ENCODE data around the gene FAM89A. TPM values are rescaled to one million over a fixed set of nuclear protein-coding genes. Genes with fewer than 3 reads are reported as not detected.

FAM89A gene
- total RNA-seq, 1 donor from 2014 or later: 9.6 TPM

- no peak overlapping the region for H3K9ac ChIP-seq (ENCODE audit: low read length)
- FAIRE-seq: no peak
- Mint-ChIP-seq H3K27ac (ENCODE audit: unreplicated experiment) (no peak overlapping the region), H3K36me3 (ENCODE audit: low read depth, unreplicated experiment) (no peaks in the 10 kb centered on the region), H3K4me3 (ENCODE audit: unreplicated experiment) (no peak overlapping the region), H3K27me3 (ENCODE audit: low read depth, unreplicated experiment) (no peaks in the 10 kb centered on the region), H3K9me3 (ENCODE audit: unreplicated experiment) (peaks cover 8% of the 10 kb centered on the region), H3K4me1 (ENCODE audit: low read depth, unreplicated experiment) (peaks cover 39% of the 10 kb centered on the region)
- H3K79me2 ChIP-seq (ENCODE audit: insufficient read depth, low read length): no peaks in the 10 kb centered on the region
- no peak for TF ChIP-seq CTCF (IDR thresholded peaks at IDR 0.05; ENCODE audit: insufficient read depth, low read depth, low read length)
- no peak for TF ChIP-seq EZH2 (IDR thresholded peaks at IDR 0.05; ENCODE audit: insufficient read depth, low read length)
- H3K4me1 ChIP-seq (ENCODE audit: insufficient read depth, low read length): peaks cover 25% of the 10 kb centered on the region
- no peak overlapping the region for H3K27ac ChIP-seq (ENCODE audit: low read depth, low read length)
- no peaks in the 10 kb centered on the region for H3K36me3 ChIP-seq (ENCODE audit: insufficient read depth, low read length)
- peaks cover 8% of the 10 kb centered on the region for H3K27me3 ChIP-seq (ENCODE audit: insufficient read depth, low read length)
- no peak overlapping the region for H3K4me2 ChIP-seq (ENCODE audit: low read length)
- peaks cover 9% of the 10 kb centered on the region for H3K9me3 ChIP-seq (ENCODE audit: insufficient read depth, low read depth, low read length)
- no peaks in the 10 kb centered on the region for H4K20me1 ChIP-seq (ENCODE audit: insufficient read depth, low read length)
- no peak for DNase-seq (ENCODE audit: low read depth)
- H2AFZ ChIP-seq (ENCODE audit: low read depth, low read length): no peak overlapping the region
- H3K4me3 ChIP-seq (ENCODE audit: insufficient read depth, low read depth, low read length): no peak overlapping the region
These were observed 18.5 kb upstream of the FAM89A start for GRCh38 chr1:231058416-231059109.

- Histone ChIP-seq H3K9ac (ENCODE audit: low read length) (no peak overlapping the region), H3K79me2 (ENCODE audit: insufficient read depth, low read length) (no peaks in the 10 kb centered on the region), H4K20me1 (ENCODE audit: insufficient read depth, low read length) (no peaks in the 10 kb centered on the region), H3K27ac (ENCODE audit: low read depth, low read length) (no peak overlapping the region), H2AFZ (ENCODE audit: low read depth, low read length) (no peak overlapping the region), H3K4me2 (ENCODE audit: low read length) (no peak overlapping the region), H3K4me3 (ENCODE audit: insufficient read depth, low read depth, low read length) (no peak overlapping the region), H3K9me3 (ENCODE audit: insufficient read depth, low read depth, low read length) (peaks cover 9% of the 10 kb centered on the region), H3K36me3 (ENCODE audit: insufficient read depth, low read length) (no peaks in the 10 kb centered on the region), H3K4me1 (ENCODE audit: insufficient read depth, low read length) (peaks cover 21% of the 10 kb centered on the region), H3K27me3 (ENCODE audit: insufficient read depth, low read length) (peaks cover 8% of the 10 kb centered on the region)
- Mint-ChIP-seq H3K9me3 (ENCODE audit: unreplicated experiment) (peaks cover 8% of the 10 kb centered on the region), H3K36me3 (ENCODE audit: low read depth, unreplicated experiment) (no peaks in the 10 kb centered on the region), H3K4me3 (ENCODE audit: unreplicated experiment) (no peak overlapping the region), H3K4me1 (ENCODE audit: low read depth, unreplicated experiment) (peaks cover 29% of the 10 kb centered on the region), H3K27me3 (ENCODE audit: low read depth, unreplicated experiment) (no peaks in the 10 kb centered on the region), H3K27ac (ENCODE audit: unreplicated experiment) (no peak overlapping the region)
- FAIRE-seq: no peak
- no peak for DNase-seq (ENCODE audit: low read depth)
- TF ChIP-seq EZH2 (IDR thresholded peaks at IDR 0.05; ENCODE audit: insufficient read depth, low read length) (no peak), CTCF (IDR thresholded peaks at IDR 0.05; ENCODE audit: insufficient read depth, low read depth, low read length) (no peak)
These were observed 17.4 kb upstream of the FAM89A start for GRCh38 chr1:231057410-231057809.

GRCh38 chr1:231055271-231055670, 15.2 kb upstream of the FAM89A start:
- TF ChIP-seq EZH2 (IDR thresholded peaks at IDR 0.05; ENCODE audit: insufficient read depth, low read length) (no peak), CTCF (IDR thresholded peaks at IDR 0.05; ENCODE audit: insufficient read depth, low read depth, low read length) (no peak)
- H3K27me3 Mint-ChIP-seq (ENCODE audit: low read depth, unreplicated experiment): no peaks in the 10 kb centered on the region
- H3K27me3 ChIP-seq (ENCODE audit: insufficient read depth, low read length): peaks cover 8% of the 10 kb centered on the region

More at GRCh38 chr1:231055271-231055670, 15.2 kb upstream of the FAM89A start:
- no peaks in the 10 kb centered on the region for H3K36me3 ChIP-seq (ENCODE audit: insufficient read depth, low read length)
- peaks cover 9% of the 10 kb centered on the region for H3K9me3 ChIP-seq (ENCODE audit: insufficient read depth, low read depth, low read length)
- Mint-ChIP-seq H3K9me3 (ENCODE audit: unreplicated experiment) (peaks cover 8% of the 10 kb centered on the region), H3K27ac (ENCODE audit: unreplicated experiment) (no peak overlapping the region), H3K4me1 (ENCODE audit: low read depth, unreplicated experiment) (peaks cover 19% of the 10 kb centered on the region), H3K36me3 (ENCODE audit: low read depth, unreplicated experiment) (no peaks in the 10 kb centered on the region), H3K4me3 (ENCODE audit: unreplicated experiment) (no peak overlapping the region)
- DNase-seq (ENCODE audit: low read depth) (no peak), FAIRE-seq (no peak)
- no peak overlapping the region for H3K27ac ChIP-seq (ENCODE audit: low read depth, low read length)
- H4K20me1 ChIP-seq (ENCODE audit: insufficient read depth, low read length): no peaks in the 10 kb centered on the region
- no peak overlapping the region for H2AFZ ChIP-seq (ENCODE audit: low read depth, low read length)
- H3K4me1 ChIP-seq (ENCODE audit: insufficient read depth, low read length): peaks cover 12% of the 10 kb centered on the region
- no peaks in the 10 kb centered on the region for H3K79me2 ChIP-seq (ENCODE audit: insufficient read depth, low read length)
- no peak overlapping the region for H3K9ac ChIP-seq (ENCODE audit: low read length)
- H3K4me2 ChIP-seq (ENCODE audit: low read length): no peak overlapping the region
- H3K4me3 ChIP-seq (ENCODE audit: insufficient read depth, low read depth, low read length): no peak overlapping the region

All from astrocyte (in vitro differentiated cells and primary cell).